T-helper 1 cell (primary cell): Measurements from ENCODE around the gene AHDC1.
A peak's percentile ranks its signal among the peaks of the same experiment; 100 is the strongest.

ENCODE experiments used
- DNase-seq, 5 donors: peaks; one replicate each; pipeline ENCODE4 v3.0.0-alpha.2; 2012 to 2020

AHDC1 gene

GRCh38 chr1:27527223-27527889, 76.6 kb downstream of the AHDC1 start:
- DNase-seq, result peak in 3 of 5 donors; percentile 37 to 44 (median 38)

GRCh38 chr1:27526569-27527222, 77.2 kb downstream of the AHDC1 start:
- DNase-seq, result no peak

DNA sequence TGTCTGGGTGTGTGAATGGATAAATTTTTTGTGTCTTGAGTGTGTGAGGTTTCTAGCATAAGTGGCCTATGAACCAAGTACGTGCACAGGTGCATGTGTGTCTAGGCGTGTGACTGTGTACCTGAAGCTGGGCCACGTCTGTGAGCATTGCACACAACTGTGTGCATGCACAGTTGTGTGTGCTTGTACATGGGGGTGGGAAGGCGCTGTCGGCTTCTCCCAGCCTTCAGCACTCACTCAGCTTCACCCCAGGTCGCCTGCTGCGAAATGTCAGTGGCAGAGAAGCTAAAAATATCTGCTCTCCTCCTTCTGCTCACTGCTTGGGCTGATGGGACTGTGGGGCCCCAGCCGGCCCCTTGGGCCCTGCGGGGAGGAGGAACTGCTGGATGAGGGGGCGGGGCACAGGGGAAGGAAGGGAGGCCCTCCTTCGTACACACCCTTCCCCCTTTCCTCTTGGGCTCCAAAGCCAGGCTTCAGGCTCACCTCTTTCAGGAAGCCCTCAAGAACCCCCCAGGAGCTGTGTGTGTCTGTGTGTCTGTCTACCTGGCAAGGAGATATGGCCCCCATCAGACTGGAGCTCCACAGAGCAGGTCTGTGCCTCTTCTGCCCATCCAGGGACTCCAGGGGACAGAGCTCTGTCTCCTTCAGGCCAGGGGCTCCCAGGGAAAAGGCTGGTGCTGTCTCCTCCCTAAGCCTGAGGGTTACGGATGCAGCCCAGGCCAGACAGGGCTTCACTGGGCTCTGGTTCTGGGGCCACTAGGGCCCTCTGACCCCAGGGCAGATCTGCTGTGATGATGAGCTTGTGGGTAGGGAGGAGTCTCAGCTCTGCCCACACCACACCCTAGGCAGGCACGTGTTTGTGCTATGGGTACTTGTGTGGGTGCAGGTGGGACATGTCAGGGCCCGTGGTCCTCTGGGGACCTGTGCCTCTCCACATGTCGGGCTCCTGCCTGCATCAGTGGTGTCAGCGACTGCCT, 78.4 kb downstream of the AHDC1 start:
- DNase-seq, result peak in 3 of 5 donors; percentile 15 to 74 (median 31)

GRCh38 chr1:27523337-27524020, 80.5 kb downstream of the AHDC1 start:
- DNase-seq, result no peak

DNA sequence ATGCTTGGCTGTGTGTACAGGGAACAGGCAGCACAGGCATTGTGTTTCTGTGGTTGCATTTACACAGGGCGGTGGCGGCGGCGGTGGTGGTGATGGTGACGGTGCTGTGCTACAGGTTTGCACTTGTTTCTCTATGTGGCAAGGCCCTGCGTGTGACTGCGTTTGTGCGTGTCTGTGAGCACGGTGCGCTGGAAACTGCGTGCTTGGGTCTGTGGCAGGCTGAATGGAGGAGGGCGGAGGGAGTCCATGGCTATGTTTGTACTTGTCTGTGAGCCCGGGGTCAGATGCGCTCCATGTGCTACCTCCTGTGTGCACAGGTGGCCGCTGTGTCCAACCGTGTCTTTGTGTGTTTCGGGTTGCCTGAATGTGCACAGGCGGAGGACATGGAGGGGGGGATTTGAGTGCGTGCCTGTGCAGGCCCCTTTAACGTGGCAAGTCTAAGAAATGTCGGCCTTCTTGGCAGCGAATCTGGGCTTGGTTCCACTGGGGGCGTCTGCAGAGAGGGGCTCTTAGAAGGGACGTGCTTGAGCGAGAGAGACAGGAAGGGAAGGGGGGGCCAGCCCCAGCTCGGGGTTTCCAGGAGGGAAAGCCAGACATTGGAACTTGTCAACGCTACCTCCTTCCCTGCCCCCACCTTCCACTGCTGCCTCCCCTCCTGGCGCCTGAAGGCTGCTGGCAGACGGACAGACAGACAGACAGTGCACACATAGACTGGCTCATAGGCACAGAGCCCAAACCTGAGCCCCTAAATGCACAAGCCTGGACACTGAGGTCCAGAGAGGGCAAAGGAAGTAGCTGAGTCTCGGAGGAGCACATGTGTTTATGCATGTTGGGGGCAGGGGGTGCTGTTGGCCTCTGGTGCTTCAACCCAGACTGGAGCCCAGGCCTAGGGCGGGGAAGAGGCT, 81.3 kb downstream of the AHDC1 start:
- peak in 4 of 5 donors; percentile 31 to 77 (median 48) for DNase-seq

DNA sequence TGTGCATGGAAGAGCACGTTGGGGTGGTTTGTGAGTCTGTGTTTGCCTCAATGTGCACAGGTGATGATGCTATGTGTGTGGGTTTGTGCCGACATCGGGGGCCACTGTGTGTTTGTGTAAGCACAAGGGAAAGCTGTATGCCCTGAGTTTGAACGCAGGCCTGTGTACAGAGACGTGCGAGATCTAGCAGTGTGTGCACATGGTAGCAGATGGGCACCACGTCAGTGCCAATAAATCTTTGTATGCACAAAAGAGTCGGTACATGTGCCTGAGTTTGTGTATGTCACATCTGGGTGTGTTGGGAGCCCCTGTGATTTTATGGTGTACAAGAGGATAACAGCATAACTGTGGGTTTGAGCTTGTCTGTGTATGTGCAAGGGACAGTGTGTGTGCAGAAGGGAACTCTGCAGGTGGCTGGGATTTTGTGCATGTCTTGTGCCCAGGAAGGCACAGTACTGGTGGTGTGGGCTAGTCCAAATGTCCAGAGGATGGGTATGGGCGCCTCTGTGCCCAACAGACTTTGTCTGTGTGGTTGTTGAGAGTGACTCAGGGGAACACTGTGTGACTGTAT, 82.0 kb downstream of the AHDC1 start:
- DNase-seq, result no peak

DNA sequence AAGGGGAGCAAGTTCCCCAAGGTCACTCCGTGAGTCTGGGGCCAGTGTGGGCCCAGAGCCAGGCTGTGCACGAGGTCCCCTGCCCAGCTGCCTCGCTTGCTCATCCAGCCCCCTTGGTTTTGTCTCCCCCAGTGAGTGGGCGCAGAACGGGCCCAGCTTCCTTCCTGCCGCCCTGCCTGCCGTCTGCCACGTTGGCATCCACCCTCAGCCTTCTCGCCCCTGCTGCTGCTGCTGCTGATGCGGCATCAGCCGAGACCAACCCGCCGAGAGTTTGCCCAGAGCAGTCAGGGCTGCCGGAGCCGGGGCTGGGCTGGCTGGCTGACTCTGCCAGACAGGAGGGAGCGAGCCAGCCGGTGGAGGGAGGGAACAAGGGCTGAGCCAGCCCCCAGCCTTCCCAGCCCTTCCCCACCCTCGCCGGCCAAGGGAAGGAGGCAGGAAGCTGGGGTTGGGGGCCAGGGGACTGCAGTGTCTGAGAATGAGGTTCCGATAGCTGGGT, 82.6 kb downstream of the AHDC1 start:
- peak in 3 of 5 donors; percentile 28 to 44 (median 32) for DNase-seq

- no peak for DNase-seq
Measured at GRCh38 chr1:27520651-27521050, 83.3 kb downstream of the AHDC1 start.

GRCh38 chr1:27519331-27520258, 84.3 kb downstream of the AHDC1 start:
- no peak for DNase-seq

DNA sequence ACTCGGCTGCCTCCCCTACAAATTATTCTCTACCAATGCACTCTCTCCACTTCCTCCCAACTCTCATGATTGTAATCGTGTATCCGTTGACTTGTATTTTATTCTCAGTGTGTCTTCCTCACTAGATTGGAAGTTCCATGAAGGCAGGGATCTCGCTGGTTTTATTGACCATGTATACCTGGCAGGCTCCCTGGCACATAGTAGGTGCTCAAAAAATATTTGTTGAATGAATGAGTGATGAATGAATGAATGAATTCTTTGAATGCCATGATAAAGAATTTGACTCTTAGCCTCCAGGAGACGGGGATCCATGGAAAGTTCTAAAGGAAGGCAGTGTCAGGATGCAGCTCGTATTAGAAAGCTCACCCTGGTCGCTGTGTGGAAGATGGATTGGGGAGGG, 85.1 kb downstream of the AHDC1 start:
- no peak for DNase-seq

DNA sequence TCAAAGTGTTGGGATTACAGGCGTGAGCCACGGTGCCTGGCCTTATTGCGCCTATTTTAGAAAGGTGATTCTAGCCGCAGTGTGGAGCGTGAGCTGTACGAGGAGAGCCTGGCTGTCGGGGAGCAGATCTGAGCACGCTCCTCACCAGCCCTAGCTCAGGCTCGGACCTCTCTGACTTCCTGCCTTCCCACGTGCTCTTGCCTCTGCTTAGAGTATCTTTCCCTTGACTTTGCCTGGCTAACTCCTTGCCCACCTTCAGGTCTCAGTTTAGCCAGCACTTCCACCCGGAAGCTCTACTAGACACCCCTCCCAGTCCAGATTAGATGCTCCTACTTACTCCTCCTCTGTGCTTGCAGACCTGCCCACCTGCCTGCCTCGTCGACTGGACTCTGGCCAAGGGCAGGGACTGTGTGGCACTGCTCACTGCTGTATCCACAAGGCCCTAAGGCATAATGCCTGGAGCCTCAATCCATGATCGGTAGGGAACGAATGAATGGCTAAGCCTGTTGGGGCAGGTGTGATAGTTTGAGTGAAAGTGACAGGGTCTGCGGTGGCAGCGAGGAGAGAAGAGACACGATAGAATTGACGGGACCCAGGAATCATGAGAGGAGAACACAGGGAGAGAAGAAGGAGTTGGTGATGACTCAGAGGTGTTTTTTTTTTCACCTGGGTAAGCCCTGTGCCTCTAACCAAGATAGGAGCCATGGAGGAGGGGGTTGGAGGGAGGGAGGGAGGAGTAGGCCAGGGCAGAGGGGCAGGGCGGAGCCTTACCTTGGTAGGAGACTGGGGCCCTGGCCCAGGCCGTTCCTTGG, 85.8 kb downstream of the AHDC1 start:
- DNase-seq, result no peak

DNA sequence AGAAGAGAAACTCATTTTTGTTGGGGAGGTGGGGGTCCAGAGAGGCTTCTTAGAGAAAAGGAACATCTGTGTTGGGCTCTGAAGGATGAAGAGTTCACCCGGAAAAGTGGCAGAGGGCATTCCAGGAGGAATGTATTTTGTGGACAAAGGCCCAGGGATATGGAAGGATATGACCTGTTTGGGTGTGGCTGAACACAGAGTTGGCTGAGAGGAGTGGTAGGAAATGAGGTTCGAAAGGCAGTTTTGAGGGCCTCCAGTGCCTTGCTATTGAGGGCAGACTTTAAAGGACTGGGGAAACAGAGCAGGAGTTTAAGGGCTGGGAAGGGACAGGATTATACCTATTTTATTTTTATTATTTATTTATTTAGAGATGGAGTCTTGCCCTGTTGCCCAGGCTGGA, 86.6 kb downstream of the AHDC1 start:
- no peak for DNase-seq

GRCh38 chr1:27515626-27516025, 88.3 kb downstream of the AHDC1 start:
- DNase-seq, result no peak

- no peak for DNase-seq
Measured at GRCh38 chr1:27513958-27514357, 90.0 kb downstream of the AHDC1 start.

- DNase-seq, result no peak
Measured at GRCh38 chr1:27513528-27513927, 90.4 kb downstream of the AHDC1 start.

GRCh38 chr1:27509127-27510080, 94.5 kb downstream of the AHDC1 start:
- no peak for DNase-seq

DNA sequence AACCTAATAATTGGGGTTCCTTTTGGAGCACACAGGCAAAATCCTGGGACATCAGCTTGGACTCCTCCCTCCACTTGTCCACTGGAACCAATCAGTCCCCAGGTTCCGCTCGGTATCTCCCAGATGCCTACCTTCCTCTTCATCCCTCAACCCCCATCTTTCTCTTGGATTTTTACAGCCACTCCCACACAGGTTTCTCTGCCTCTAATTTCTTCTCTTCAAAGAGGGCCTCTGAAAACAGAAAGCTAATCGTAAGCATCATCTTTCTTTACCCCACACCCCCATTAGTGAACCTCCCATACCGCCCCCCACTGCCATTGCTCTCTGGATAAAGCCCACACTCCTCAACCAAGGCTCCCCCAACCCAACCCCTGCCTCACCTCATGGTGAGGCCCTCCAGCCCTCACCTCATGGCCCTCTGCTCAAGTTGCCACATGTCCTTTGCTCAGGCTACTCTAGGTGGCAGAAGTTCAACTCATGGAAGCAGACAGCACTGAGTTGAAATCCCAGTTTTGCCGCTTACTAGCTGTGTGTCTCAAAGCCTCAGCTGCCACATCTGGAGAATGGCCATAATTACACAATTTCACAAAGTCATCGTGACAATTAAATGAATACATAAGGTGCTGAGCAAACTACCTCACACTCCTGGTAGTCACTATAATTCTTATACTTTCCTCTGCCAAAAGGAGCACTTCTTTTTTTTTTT, 95.8 kb downstream of the AHDC1 start:
- DNase-seq, result no peak
